Peyer's patch (tissue), 4 donors: Measurements from ENCODE around the gene CROCC.
"Not testable (repeated sequence)": the region's sequence is repeated elsewhere in the genome, so short reads cannot be mapped to it uniquely, and the experiment has no call there.

Experiments
- CTCF ChIP-seq, 6 experiments: fragments of 450-650 bp in 4 of 6; fragments of 200-600 bp in 2 of 6; sonication (generic) in 1 of 6; IDR thresholded peaks; one replicate each; pipeline ENCODE4 v1.5.1; 2017 to 2019; ENCODE audit warnings: antibody characterized with exemption in 6 of 6, mild to moderate bottlenecking in 3 of 6, moderate library complexity in 1 of 6
- POLR2A ChIP-seq, 2 donors: fragments of 450-650 bp; IDR thresholded peaks; one replicate each; pipeline ENCODE4 v1.5.1; 2017; ENCODE audit warnings: antibody characterized with exemption in 2 of 2, mild to moderate bottlenecking in 2 of 2, moderate library complexity in 2 of 2

- not testable (repeated sequence) for TF ChIP-seq CTCF, POLR2A (IDR thresholded peaks at IDR 0.05)
Observed at GRCh38 chr1:16952376-16952775, 30.6 kb downstream of the CROCC start.
